ENCODE data around the gene PKD2L2. TPM values are rescaled to one million over a fixed set of nuclear protein-coding genes. Genes with fewer than 3 reads are reported as not detected.

PKD2L2 gene
- total and polyA plus RNA-seq, 9 of the 15 experiments (the other 6 are each of a cell fraction or from before 2014, with no cell fraction given): 0.08 to 0.25 (median 0.11) TPM; not detected in 5

- 100% methylated on average over 2 of the region's 2 CpGs for WGBS (ENCODE audit: insufficient coverage, low coverage, missing lambda C conversion rate)
- TF ChIP-seq ZNF3 (CRISPR knock-in tag; IDR thresholded peaks at IDR 0.05): no peak
- TF ChIP-seq, protein P1, sequence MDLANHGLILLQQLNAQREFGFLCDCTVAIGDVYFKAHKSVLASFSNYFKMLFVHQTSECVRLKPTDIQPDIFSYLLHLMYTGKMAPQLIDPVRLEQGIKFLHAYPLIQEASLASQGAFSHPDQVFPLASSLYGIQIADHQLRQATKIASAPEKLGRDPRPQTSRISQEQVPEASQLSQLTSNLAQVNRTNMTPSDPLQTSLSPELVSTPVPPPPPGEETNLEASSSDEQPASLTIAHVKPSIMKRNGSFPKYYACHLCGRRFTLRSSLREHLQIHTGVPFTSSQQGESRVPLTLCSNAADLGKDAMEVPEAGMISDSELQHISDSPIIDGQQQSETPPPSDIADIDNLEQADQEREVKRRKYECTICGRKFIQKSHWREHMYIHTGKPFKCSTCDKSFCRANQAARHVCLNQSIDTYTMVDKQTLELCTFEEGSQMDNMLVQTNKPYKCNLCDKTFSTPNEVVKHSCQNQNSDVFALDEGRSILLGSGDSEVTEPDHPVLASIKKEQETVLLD (IDR thresholded peaks at IDR 0.05): no peak
- TF ChIP-seq SP2 (IDR thresholded peaks at IDR 0.05; ENCODE audit: extremely low read depth, low read depth, low read length, poor library complexity, severe bottlenecking): no peak
- TF ChIP-seq, protein P2, sequence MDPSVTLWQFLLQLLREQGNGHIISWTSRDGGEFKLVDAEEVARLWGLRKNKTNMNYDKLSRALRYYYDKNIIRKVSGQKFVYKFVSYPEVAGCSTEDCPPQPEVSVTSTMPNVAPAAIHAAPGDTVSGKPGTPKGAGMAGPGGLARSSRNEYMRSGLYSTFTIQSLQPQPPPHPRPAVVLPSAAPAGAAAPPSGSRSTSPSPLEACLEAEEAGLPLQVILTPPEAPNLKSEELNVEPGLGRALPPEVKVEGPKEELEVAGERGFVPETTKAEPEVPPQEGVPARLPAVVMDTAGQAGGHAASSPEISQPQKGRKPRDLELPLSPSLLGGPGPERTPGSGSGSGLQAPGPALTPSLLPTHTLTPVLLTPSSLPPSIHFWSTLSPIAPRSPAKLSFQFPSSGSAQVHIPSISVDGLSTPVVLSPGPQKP (CRISPR knock-in tag; IDR thresholded peaks at IDR 0.05): no peak
- no peak for TF ChIP-seq PYGO2 (tag; IDR thresholded peaks at IDR 0.05)
- CTCF ChIA-PET (ENCODE audit: low intra/inter-chr PET ratio): no interaction called here
- Histone ChIP-seq H3K9ac (ENCODE audit: insufficient read depth in 1 of 2, low read depth in 2 of 2, low read length in 2 of 2) (no peak overlapping the region), H3K27ac (ENCODE audit: extremely low read depth, low read depth, low read length) (no peak overlapping the region), H4K20me1 (replicated peaks; ENCODE audit: control insufficient read depth, insufficient read depth, low read length) (no peaks in the 10 kb centered on the region), H3K4me1 (replicated peaks in 1 of 2; ENCODE audit: control insufficient read depth in 2 of 2, insufficient read depth in 2 of 2, low read length in 2 of 2) (peaks cover 0 to 8% of the 10 kb centered on the region in 2 experiments; a peak in 2 of 5 replicates), H3K4me2 (ENCODE audit: insufficient read depth, low read length) (no peak overlapping the region), H3K4me3 (no peak overlapping the region), H2AFZ (ENCODE audit: low read depth, low read length) (no peak overlapping the region), H3K36me3 (ENCODE audit: control insufficient read depth, insufficient read depth, low read length) (peaks cover 62% of the 10 kb centered on the region), H3K27me3 (ENCODE audit: control insufficient read depth in 2 of 2, insufficient read depth in 2 of 2, low read length in 2 of 2) (no peaks in the 10 kb centered on the region), H3K9me3 (replicated peaks; ENCODE audit: control insufficient read depth, insufficient read depth, low read depth, low read length) (no peaks in the 10 kb centered on the region), H3K9me1 (ENCODE audit: control insufficient read depth, insufficient read depth, low read length) (no peaks in the 10 kb centered on the region), H3K79me2 (ENCODE audit: control insufficient read depth, insufficient read depth, low read length) (no peaks in the 10 kb centered on the region)
- BruUV-seq (replicated peaks): no TSS peak
- POLR2A ChIA-PET: interaction anchor here (1.2 kb wide), 1 partner anchor 29 kb away, joined by 3 read pairs; no protein-coding TSS in a partner anchor
- intact Hi-C loops (cut with micrococcal nuclease) (no loop called here), in situ Hi-C loops (cut with MboI) (no loop called here)
- ATAC-seq (no peak), FAIRE-seq (no peak), DNase-seq (ENCODE audit: extremely low read depth in 1 of 4, low spot score in 3 of 4) (no peak)
Observed at GRCh38 chr5:137960141-137960540, 70.9 kb downstream of the PKD2L2 start.
